IMR-90 (cell line): ENCODE data around the gene NBEA. TPM values are rescaled to one million over a fixed set of nuclear protein-coding genes. Genes with fewer than 3 reads are reported as not detected.

ENCODE experiments used
- ATAC-seq: fragments of 200-7000 bp; cut with Tn5 transposase; 2 replicates; pipeline ENCODE4 v1.9.1; 2020; ENCODE audit warnings: low read depth, mild to moderate bottlenecking, moderate library complexity
- BruUV-seq: library from RNA; stranded (reverse); fragments of 400-500 nt; replicated peaks from 2 replicates; lab custom pipeline; 2021; lab: Mats Ljungman, UMichigan
- CTCF ChIA-PET: fragments of 300-600 bp; formaldehyde crosslinking; extraction: SDS; loops from one replicate; lab custom pipeline; 2021; ENCODE audit warnings: antibody characterized with exemption; lab: Yijun Ruan, JAX
- POLR2A ChIA-PET: fragments of 300-600 bp; sonication (Branson Sonifier 250); formaldehyde crosslinking; loops from one replicate; lab custom pipeline; 2022; ENCODE audit warnings: antibody characterized with exemption; ENCODE audit not compliant: unreplicated experiment; lab: Charles Lee
- DNase-seq: peaks from one replicate; pipeline ENCODE4 v3.0.0; 2013
- H2AFZ ChIP-seq: replicated peaks from 2 replicates; pipeline ENCODE3; 2013; ENCODE audit warnings: low read length, mild to moderate bottlenecking; ENCODE audit not compliant: poor library complexity
- H2AK5ac ChIP-seq: 2 replicates; pipeline ENCODE4 v1.6.1; 2013; ENCODE audit warnings: low read depth, low read length, inconsistent platforms
- H2AK9ac ChIP-seq: replicated peaks from 2 replicates; pipeline ENCODE3; 2013; ENCODE audit warnings: mild to moderate bottlenecking, low read depth, low read length, moderate library complexity; ENCODE audit not compliant: poor library complexity
- H2BK120ac ChIP-seq: 2 replicates; pipeline ENCODE4 v1.6.1; 2013; ENCODE audit warnings: low read depth, low read length, inconsistent platforms
- H2BK15ac ChIP-seq: 3 replicates; pipeline ENCODE4 v1.6.1; 2013; ENCODE audit warnings: low read depth, low read length, inconsistent platforms
- H2BK20ac ChIP-seq: 2 replicates; pipeline ENCODE4 v1.6.1; 2013; ENCODE audit warnings: low read depth, mild to moderate bottlenecking, inconsistent platforms, low read length, moderate library complexity
- H2BK5ac ChIP-seq: 2 replicates; pipeline ENCODE4 v1.6.1; 2013; ENCODE audit warnings: mild to moderate bottlenecking, low read depth, low read length, inconsistent platforms; ENCODE audit not compliant: poor library complexity, severe bottlenecking
- H3K14ac ChIP-seq: replicated peaks from 2 replicates; pipeline ENCODE4 v1.6.1; 2013; ENCODE audit warnings: low read depth, low read length, inconsistent platforms
- H3K18ac ChIP-seq: 2 replicates; pipeline ENCODE4 v1.6.1; 2013; ENCODE audit warnings: low read depth, low read length, control low read depth
- H3K23ac ChIP-seq: 2 replicates; pipeline ENCODE4 v1.6.1; 2013; ENCODE audit warnings: low read depth, low read length, inconsistent platforms
- H3K27ac ChIP-seq: 2 replicates; pipeline ENCODE4 v1.5.1; 2013; ENCODE audit warnings: mild to moderate bottlenecking, control low read depth, low read length; ENCODE audit not compliant: insufficient read depth
- H3K27me3 ChIP-seq: 2 replicates; pipeline ENCODE4 v1.6.1; 2013; ENCODE audit warnings: low read length; ENCODE audit not compliant: control insufficient read depth, insufficient read depth
- H3K36me3 ChIP-seq: 2 replicates; pipeline ENCODE4 v1.6.1; 2013; ENCODE audit warnings: low read length, mixed read lengths; ENCODE audit not compliant: control insufficient read depth, insufficient read depth
- H3K4ac ChIP-seq: 2 replicates; pipeline ENCODE4 v1.6.1; 2013; ENCODE audit warnings: low read depth, low read length, inconsistent platforms
- H3K4me1 ChIP-seq: 2 replicates; pipeline ENCODE4 v1.6.1; 2013; ENCODE audit warnings: low read length, mixed read lengths; ENCODE audit not compliant: control insufficient read depth, insufficient read depth
- H3K4me2 ChIP-seq: 2 replicates; pipeline ENCODE4 v1.6.1; 2013; ENCODE audit warnings: low read depth, mild to moderate bottlenecking, control low read depth, low read length, moderate library complexity
- H3K4me3 ChIP-seq: 2 replicates; pipeline ENCODE4 v1.5.1; 2013; ENCODE audit warnings: low read depth, mild to moderate bottlenecking, control low read depth, low read length, moderate library complexity; ENCODE audit not compliant: insufficient read depth
- H3K56ac ChIP-seq: 2 replicates; pipeline ENCODE4 v1.6.1; 2013; ENCODE audit warnings: low read length, inconsistent platforms; ENCODE audit not compliant: insufficient read depth; ENCODE audit errors: extremely low read depth
- H3K79me1 ChIP-seq, 2 experiments: 2 replicates each; pipeline ENCODE4 v1.6.1; 2013; ENCODE audit warnings: low read length in 2 of 2, inconsistent platforms in 1 of 2, low read depth in 1 of 2
- H3K9ac ChIP-seq: 2 replicates; pipeline ENCODE4 v1.6.1; 2013; ENCODE audit warnings: low read depth, low read length, control low read depth
- H3K9me1 ChIP-seq: 2 replicates; pipeline ENCODE4 v1.6.1; 2013; ENCODE audit warnings: low read length, inconsistent platforms; ENCODE audit not compliant: insufficient read depth
- H3K9me3 ChIP-seq: 2 replicates; pipeline ENCODE4 v1.6.1; 2013; ENCODE audit warnings: low read length; ENCODE audit not compliant: control insufficient read depth, insufficient read depth
- H4K20me1 ChIP-seq: 2 replicates; pipeline ENCODE4 v1.6.1; 2013; ENCODE audit warnings: low read length, inconsistent platforms; ENCODE audit not compliant: insufficient read depth
- H4K5ac ChIP-seq: 2 replicates; pipeline ENCODE4 v1.6.1; 2013; ENCODE audit warnings: mild to moderate bottlenecking, low read depth, low read length, control low read depth
- H4K8ac ChIP-seq, 2 experiments: 2 replicates each; pipeline ENCODE4 v1.6.1; 2013; ENCODE audit warnings: low read depth in 2 of 2, low read length in 2 of 2, control low read depth in 1 of 2, inconsistent platforms in 1 of 2
- H4K91ac ChIP-seq: 2 replicates; pipeline ENCODE4 v1.6.1; 2013; ENCODE audit warnings: low read depth, low read length, inconsistent platforms; ENCODE audit not compliant: insufficient read depth
- BHLHE40 ChIP-seq: fragments of 150-350 bp; IDR thresholded peaks from 2 replicates; pipeline ENCODE4 v1.6.1; 2016; ENCODE audit warnings: mild to moderate bottlenecking, low read depth, low read length
- CEBPB ChIP-seq: IDR thresholded peaks from 2 replicates; pipeline ENCODE4 v1.6.1; 2012; ENCODE audit warnings: low read depth, low read length, improper control_type of control experiment
- CHD1 ChIP-seq: IDR thresholded peaks from 2 replicates; pipeline ENCODE4 v1.6.1; 2012; ENCODE audit warnings: low read depth, low read length, improper control_type of control experiment
- ELK1 ChIP-seq: fragments of 150-350 bp; IDR thresholded peaks from 2 replicates; pipeline ENCODE4 v1.6.1; 2016; ENCODE audit warnings: low read depth, mild to moderate bottlenecking, low read length, moderate library complexity, borderline replicate concordance
- FOS ChIP-seq: fragments of 150-350 bp; IDR thresholded peaks from 2 replicates; pipeline ENCODE4 v1.6.1; 2016; ENCODE audit warnings: low read depth, low read length
- MAFK ChIP-seq: IDR thresholded peaks from 2 replicates; pipeline ENCODE4 v1.6.1; 2012; ENCODE audit warnings: low read depth, low read length, improper control_type of control experiment
- MAZ ChIP-seq: IDR thresholded peaks from 2 replicates; pipeline ENCODE4 v1.6.1; 2012; ENCODE audit warnings: low read depth, mild to moderate bottlenecking, low read length, improper control_type of control experiment, moderate library complexity, borderline replicate concordance
- MXI1 ChIP-seq: IDR thresholded peaks from 2 replicates; pipeline ENCODE4 v1.6.1; 2012; ENCODE audit warnings: low read depth, mild to moderate bottlenecking, low read length, moderate library complexity, borderline replicate concordance
- NFE2L2 ChIP-seq: fragments of 150-350 bp; IDR thresholded peaks from 2 replicates; pipeline ENCODE4 v1.6.1; 2016; ENCODE audit warnings: low read depth, mild to moderate bottlenecking, low read length
- POLR2A ChIP-seq: IDR thresholded peaks from 2 replicates; pipeline ENCODE4 v1.6.1; 2012; ENCODE audit warnings: mild to moderate bottlenecking, low read depth, low read length
- RAD21 ChIP-seq: IDR thresholded peaks from 2 replicates; pipeline ENCODE4 v1.6.1; 2012; ENCODE audit warnings: low read length, improper control_type of control experiment
- RCOR1 ChIP-seq: IDR thresholded peaks from 2 replicates; pipeline ENCODE4 v1.6.1; 2012; ENCODE audit warnings: mild to moderate bottlenecking, low read length, improper control_type of control experiment; ENCODE audit not compliant: insufficient replicate concordance
- RFX5 ChIP-seq: IDR thresholded peaks from 2 replicates; pipeline ENCODE4 v1.8.0; 2012; ENCODE audit warnings: low read depth, mild to moderate bottlenecking, low read length, moderate library complexity
- SMC3 ChIP-seq: fragments of 150-350 bp; IDR thresholded peaks from 2 replicates; pipeline ENCODE4 v1.6.1; 2016; ENCODE audit warnings: low read depth, mild to moderate bottlenecking, antibody characterized with exemption, low read length, moderate library complexity
- WGBS, 2 experiments: methylation state at CpG; one replicate each; pipeline versions ENCODE4 v1.1.5 to v1.1.7; 2013; ENCODE audit warnings: missing lambda C conversion rate in 2 of 2; ENCODE audit not compliant: insufficient read length in 1 of 2; ENCODE audit errors: extremely low coverage in 2 of 2; 5-methylcytosine and 5-hydroxymethylcytosine counted together
- dilution Hi-C: fragments of 300-500 bp; cut with HindIII; formaldehyde crosslinking; loops from one replicate; pipeline ENCODE4 v1.14.3; 2018; ENCODE audit warnings: low sequenced_read_pairs; ENCODE audit not compliant: unreplicated experiment
- in situ Hi-C: fragments of 300-500 bp; cut with MboI; formaldehyde crosslinking; loops from 3 replicates; pipeline ENCODE4 v1.14.3; 2019; ENCODE audit warnings: low sequenced_read_pairs, inconsistent platforms, mixed read lengths
- intact Hi-C: fragments of 100-400 bp; cut with micrococcal nuclease; formaldehyde crosslinking; loops from 2 replicates; pipeline ENCODE4 v1.10.0; 2022
- polyA plus RNA-seq, 3 experiments: library from polyadenylated mRNA; depleted of rRNA; stranded (reverse); fragments of >200 nt; gene quantifications; 2 replicates each; pipeline ENCODE4 v1.2.3, GENCODE V29; 2012; ENCODE audit warnings: low replicate concordance in 1 of 3
- total RNA-seq: library from RNA; depleted of rRNA; stranded (reverse); fragments of >200 nt; gene quantifications from 2 replicates; pipeline ENCODE4 v1.2.3, GENCODE V29; 2012
- TF ChIP-seq, protein P1 (sequence below): conservative IDR thresholded peaks from 2 replicates; pipeline ENCODE4 v1.5.1; 2012; ENCODE audit warnings: mild to moderate bottlenecking, low read depth, low read length, improper control_type of control experiment
- TF ChIP-seq, protein P2 (sequence below): fragments of 150-350 bp; IDR thresholded peaks from 2 replicates; pipeline ENCODE4 v1.6.1; 2017; ENCODE audit warnings: mild to moderate bottlenecking, antibody characterized with exemption, low read length, low read depth

NBEA gene
- total and polyA plus RNA-seq, 2 of the 4 experiments (the other 2 are of a cell fraction) = 0.82 to 2.2 TPM

- Histone ChIP-seq H2BK120ac (peak overlapping the region; percentile 91), H3K36me3 (no peaks in the 10 kb centered on the region), H4K20me1 (no peaks in the 10 kb centered on the region), H3K23ac (no peak overlapping the region), H4K8ac (no peak overlapping the region; a peak in 1 of 4 replicates), H3K9me1 (peaks cover 9% of the 10 kb centered on the region), H3K4me1 (peaks cover 16% of the 10 kb centered on the region), H3K14ac (peak overlapping the region; percentile 32; the same call in 1 of the 2 replicates), H2BK5ac (no peak overlapping the region), H4K5ac (peak overlapping the region; percentile 8; the same call in 1 of the 2 replicates), H3K4ac (peak overlapping the region; percentile 91), H3K9ac (no peak overlapping the region), H3K4me2 (no peak overlapping the region), H3K27ac (peak overlapping the region; percentile 34; the same call in 1 of the 2 replicates), H2AK5ac (peak overlapping the region; percentile 80; the same call in 1 of the 2 replicates), H3K27me3 (no peaks in the 10 kb centered on the region), H3K79me1 (no peaks in the 10 kb centered on the region), H2AK9ac (no peak overlapping the region), H3K4me3 (no peak overlapping the region), H4K91ac (peak overlapping the region; percentile 45; the same call in 1 of the 2 replicates), H2BK20ac (peak overlapping the region; percentile 87), H3K18ac (peak overlapping the region; percentile 27), H3K56ac (no peak overlapping the region; the same call in 1 of the 2 replicates), H2AFZ (no peak overlapping the region), H3K9me3 (no peaks in the 10 kb centered on the region), H2BK15ac (peak overlapping the region; percentile 78; the same call in 1 of the 3 replicates)
- no TSS peak for BruUV-seq
- ChIA-PET POLR2A (no interaction called here), CTCF (no interaction called here)
- in situ Hi-C loops (no loop called here), intact Hi-C loops (no loop called here), dilution Hi-C loops (no loop called here)
- 100% methylated on average over 1 of the region's 1 CpG; no CpG with 5 or more reads in 1 of the 2 experiments for WGBS, 2 experiments
- no peak for ATAC-seq
- peak; percentile 19 for DNase-seq
- no peak for TF ChIP-seq BHLHE40
- no peak for TF ChIP-seq FOS
- TF ChIP-seq RCOR1 = no peak
- no peak for TF ChIP-seq RAD21
- TF ChIP-seq ELK1 = no peak
- TF ChIP-seq, protein P1, sequence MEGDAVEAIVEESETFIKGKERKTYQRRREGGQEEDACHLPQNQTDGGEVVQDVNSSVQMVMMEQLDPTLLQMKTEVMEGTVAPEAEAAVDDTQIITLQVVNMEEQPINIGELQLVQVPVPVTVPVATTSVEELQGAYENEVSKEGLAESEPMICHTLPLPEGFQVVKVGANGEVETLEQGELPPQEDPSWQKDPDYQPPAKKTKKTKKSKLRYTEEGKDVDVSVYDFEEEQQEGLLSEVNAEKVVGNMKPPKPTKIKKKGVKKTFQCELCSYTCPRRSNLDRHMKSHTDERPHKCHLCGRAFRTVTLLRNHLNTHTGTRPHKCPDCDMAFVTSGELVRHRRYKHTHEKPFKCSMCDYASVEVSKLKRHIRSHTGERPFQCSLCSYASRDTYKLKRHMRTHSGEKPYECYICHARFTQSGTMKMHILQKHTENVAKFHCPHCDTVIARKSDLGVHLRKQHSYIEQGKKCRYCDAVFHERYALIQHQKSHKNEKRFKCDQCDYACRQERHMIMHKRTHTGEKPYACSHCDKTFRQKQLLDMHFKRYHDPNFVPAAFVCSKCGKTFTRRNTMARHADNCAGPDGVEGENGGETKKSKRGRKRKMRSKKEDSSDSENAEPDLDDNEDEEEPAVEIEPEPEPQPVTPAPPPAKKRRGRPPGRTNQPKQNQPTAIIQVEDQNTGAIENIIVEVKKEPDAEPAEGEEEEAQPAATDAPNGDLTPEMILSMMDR = no peak
- no peak for TF ChIP-seq RFX5
- no peak for TF ChIP-seq CEBPB
- TF ChIP-seq POLR2A = no peak
- TF ChIP-seq CHD1 = no peak
- no peak for TF ChIP-seq MXI1
- TF ChIP-seq SMC3 = no peak
- TF ChIP-seq, protein P2, sequence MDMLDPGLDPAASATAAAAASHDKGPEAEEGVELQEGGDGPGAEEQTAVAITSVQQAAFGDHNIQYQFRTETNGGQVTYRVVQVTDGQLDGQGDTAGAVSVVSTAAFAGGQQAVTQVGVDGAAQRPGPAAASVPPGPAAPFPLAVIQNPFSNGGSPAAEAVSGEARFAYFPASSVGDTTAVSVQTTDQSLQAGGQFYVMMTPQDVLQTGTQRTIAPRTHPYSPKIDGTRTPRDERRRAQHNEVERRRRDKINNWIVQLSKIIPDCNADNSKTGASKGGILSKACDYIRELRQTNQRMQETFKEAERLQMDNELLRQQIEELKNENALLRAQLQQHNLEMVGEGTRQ = no peak
- TF ChIP-seq MAZ = no peak
- no peak for TF ChIP-seq NFE2L2
- TF ChIP-seq MAFK = no peak
These were observed 762.3 kb downstream of the NBEA start for GRCh38 chr13:35704331-35704730.
